ENCODE data around the gene PSMF1. TPM values are rescaled to one million over a fixed set of nuclear protein-coding genes. Genes with fewer than 3 reads are reported as not detected.

The PSMF1 gene
- total and polyA plus RNA-seq, 9 of the 15 experiments (the other 6 are each of a cell fraction or from before 2014, with no cell fraction given): 8.5 to 192 (median 33.2) TPM

- TF ChIP-seq XRCC3 (IDR thresholded peaks at IDR 0.05): no peak
- no peak for TF ChIP-seq JUNB (CRISPR knock-in tag; conservative IDR thresholded peaks at IDR 0.05)
- TF ChIP-seq HIVEP1 (CRISPR knock-in tag; IDR thresholded peaks at IDR 0.05): 0 out of 2 replicates have a peak, but pooled peaks have one; percentile 61
- TF ChIP-seq HINFP (tag; conservative IDR thresholded peaks at IDR 0.05; ENCODE audit: low read depth): no peak
- TF ChIP-seq NR2C1 (IDR thresholded peaks at IDR 0.05): no peak
- peak; percentile 51 for TF ChIP-seq NR2C1 (tag; IDR thresholded peaks at IDR 0.05)
- TF ChIP-seq ZBTB12 (CRISPR knock-in tag; IDR thresholded peaks at IDR 0.05): peak; percentile 48; the same call in 1 of the 2 replicates
- TF ChIP-seq CEBPG (CRISPR knock-in tag; IDR thresholded peaks at IDR 0.05): peak; percentile 39; the same call in 1 of the 2 replicates
- peak; percentile 61 to 66 for TF ChIP-seq CEBPG (tag; conservative IDR thresholded peaks at IDR 0.05 in 1 of 2, IDR thresholded peaks at IDR 0.05 in 1 of 2)
- TF ChIP-seq SMARCC2 (IDR thresholded peaks at IDR 0.05; ENCODE audit: low read depth): no peak
- no peak for TF ChIP-seq HMBOX1 (IDR thresholded peaks at IDR 0.05)
- no peak for TF ChIP-seq POLR2G (IDR thresholded peaks at IDR 0.05; ENCODE audit: low read depth, low read length)
- TF ChIP-seq RHOXF2B (CRISPR knock-in tag; conservative IDR thresholded peaks at IDR 0.05): no peak
- TF ChIP-seq THRA (IDR thresholded peaks at IDR 0.05): no peak
- TF ChIP-seq TARDBP (IDR thresholded peaks at IDR 0.05): no peak
- TF ChIP-seq GMEB1 (CRISPR knock-in tag; IDR thresholded peaks at IDR 0.05): no peak
- TF ChIP-seq ZFP36 (IDR thresholded peaks at IDR 0.05; ENCODE audit: low read depth, low read length, partially characterized antibody): no peak
- TF ChIP-seq SMC3 (conservative IDR thresholded peaks at IDR 0.05; ENCODE audit: insufficient read depth, low read depth, low read length): no peak
- TF ChIP-seq MAFK (IDR thresholded peaks at IDR 0.05; ENCODE audit: low read length): no peak
- TF ChIP-seq DDX20 (tag; IDR thresholded peaks at IDR 0.05; ENCODE audit: low read depth): peak; percentile 74; the same call in 1 of the 2 replicates
- peak; percentile 60 for TF ChIP-seq CEBPB (tag; IDR thresholded peaks at IDR 0.05)
- TF ChIP-seq TEAD1 (CRISPR knock-in tag; IDR thresholded peaks at IDR 0.05): no peak
- no peak for TF ChIP-seq POU5F1 (IDR thresholded peaks at IDR 0.05; ENCODE audit: borderline replicate concordance, low read depth, low read length, partially characterized antibody)
- TF ChIP-seq ZNF696 (CRISPR knock-in tag; conservative IDR thresholded peaks at IDR 0.05): no peak
Measured at GRCh38 chr20:1214838-1215261, 96.4 kb downstream of the PSMF1 start (continued).
